ENCODE results near the gene KIF3A.

Gene KIF3A

GRCh38 chr5:132776131-132776937 is 39.0 kb upstream of the KIF3A start:
- Histone ChIP-seq H3K9me3 (replicated peaks; ENCODE audit: insufficient read depth, low read length) (no peaks in the 10 kb centered on the region), H3K9ac (ENCODE audit: low read length) (no peak overlapping the region), H3K27ac (ENCODE audit: low read length) (no peak overlapping the region), H3K9me2 (replicated peaks; ENCODE audit: insufficient read depth, low read length) (no peaks in the 10 kb centered on the region), H3K27me3 (replicated peaks; ENCODE audit: insufficient read depth, low read length) (peaks cover 25% of the 10 kb centered on the region), H3K4me1 (ENCODE audit: low read length) (peaks cover 16% of the 10 kb centered on the region), H2AFZ (ENCODE audit: low read length) (peak overlapping the region; percentile 42; the same call in 1 of the 2 replicates), H4K20me1 (ENCODE audit: insufficient read depth, low read length) (no peaks in the 10 kb centered on the region), H3K79me2 (ENCODE audit: low read length) (no peaks in the 10 kb centered on the region), H3K36me3 (replicated peaks; ENCODE audit: insufficient read depth, low read length) (no peaks in the 10 kb centered on the region), H3F3A (ENCODE audit: insufficient read depth, low read length) (peaks cover 14% of the 10 kb centered on the region; the same call in 1 of the 2 replicates), H3K4me3 (ENCODE audit: low read length) (peak overlapping the region; percentile 47; the same call in 1 of the 2 replicates), H3K4me2 (ENCODE audit: low read depth, low read length) (peak overlapping the region; percentile 30; the same call in 1 of the 2 replicates)
- TF ChIP-seq EZH2 (optimal IDR thresholded peaks at IDR 0.05; ENCODE audit: low read depth, low read length) = no peak
- TF ChIP-seq EZH2phosphoT487 (IDR thresholded peaks at IDR 0.05; ENCODE audit: low read length) = no peak
- no peak for TF ChIP-seq CTCF (IDR thresholded peaks at IDR 0.05; ENCODE audit: low read length)
- DNase-seq = no peak

- Histone ChIP-seq H3K79me2 (ENCODE audit: low read length) (no peaks in the 10 kb centered on the region), H4K20me1 (ENCODE audit: insufficient read depth, low read length) (no peaks in the 10 kb centered on the region), H3K9me3 (replicated peaks; ENCODE audit: insufficient read depth, low read length) (no peaks in the 10 kb centered on the region), H3K27me3 (replicated peaks; ENCODE audit: insufficient read depth, low read length) (peaks cover 25% of the 10 kb centered on the region), H3K4me2 (ENCODE audit: low read depth, low read length) (no peak overlapping the region), H3K36me3 (replicated peaks; ENCODE audit: insufficient read depth, low read length) (no peaks in the 10 kb centered on the region), H3F3A (ENCODE audit: insufficient read depth, low read length) (peaks cover 11% of the 10 kb centered on the region; the same call in 1 of the 2 replicates), H3K9ac (ENCODE audit: low read length) (no peak overlapping the region), H3K4me3 (ENCODE audit: low read length) (no peak overlapping the region), H2AFZ (ENCODE audit: low read length) (no peak overlapping the region), H3K4me1 (ENCODE audit: low read length) (0 out of 2 replicates have a peak, but pooled peaks cover 8% of the 10 kb centered on the region), H3K9me2 (replicated peaks; ENCODE audit: insufficient read depth, low read length) (no peaks in the 10 kb centered on the region), H3K27ac (ENCODE audit: low read length) (no peak overlapping the region)
- no peak for DNase-seq
- TF ChIP-seq EZH2 (optimal IDR thresholded peaks at IDR 0.05; ENCODE audit: low read depth, low read length) (no peak), EZH2phosphoT487 (IDR thresholded peaks at IDR 0.05; ENCODE audit: low read length) (no peak), CTCF (IDR thresholded peaks at IDR 0.05; ENCODE audit: low read length) (no peak)
These were observed 38.2 kb upstream of the KIF3A start for GRCh38 chr5:132775476-132775961.

GRCh38 chr5:132774896-132775295 is 37.5 kb upstream of the KIF3A start:
- H4K20me1 ChIP-seq (ENCODE audit: insufficient read depth, low read length) = no peaks in the 10 kb centered on the region
- no peaks in the 10 kb centered on the region for H3K9me2 ChIP-seq (replicated peaks; ENCODE audit: insufficient read depth, low read length)
- DNase-seq = no peak
- no peak for TF ChIP-seq EZH2phosphoT487 (IDR thresholded peaks at IDR 0.05; ENCODE audit: low read length)
- no peak for TF ChIP-seq CTCF (IDR thresholded peaks at IDR 0.05; ENCODE audit: low read length)
- TF ChIP-seq EZH2 (optimal IDR thresholded peaks at IDR 0.05; ENCODE audit: low read depth, low read length) = no peak
- H3K36me3 ChIP-seq (replicated peaks; ENCODE audit: insufficient read depth, low read length) = no peaks in the 10 kb centered on the region
- H3K27me3 ChIP-seq (replicated peaks; ENCODE audit: insufficient read depth, low read length) = peaks cover 25% of the 10 kb centered on the region
- H3K4me1 ChIP-seq (ENCODE audit: low read length) = 0 out of 2 replicates have a peak, but pooled peaks cover 3% of the 10 kb centered on the region
- no peak overlapping the region for H3K4me3 ChIP-seq (ENCODE audit: low read length)
- H2AFZ ChIP-seq (ENCODE audit: low read length) = no peak overlapping the region
- no peak overlapping the region for H3K4me2 ChIP-seq (ENCODE audit: low read depth, low read length)
- no peaks in the 10 kb centered on the region for H3K79me2 ChIP-seq (ENCODE audit: low read length)
- H3K9ac ChIP-seq (ENCODE audit: low read length) = no peak overlapping the region
- H3K9me3 ChIP-seq (replicated peaks; ENCODE audit: insufficient read depth, low read length) = no peaks in the 10 kb centered on the region
- no peak overlapping the region for H3K27ac ChIP-seq (ENCODE audit: low read length)
- peaks cover 8% of the 10 kb centered on the region; the same call in 1 of the 2 replicates for H3F3A ChIP-seq (ENCODE audit: insufficient read depth, low read length)

Data from MM.1S (cell line).